GM12878 (cell line): ENCODE data around the gene WDR93. TPM values are rescaled to one million over a fixed set of nuclear protein-coding genes. Genes with fewer than 3 reads are reported as not detected.

ENCODE experiments used
- ATAC-seq: fragments of 200-7000 bp; cut with Tn5 transposase; 3 replicates; pipeline ENCODE4 v1.9.1; 2020; ENCODE audit warnings: mild to moderate bottlenecking, moderate library complexity
- BruUV-seq: library from RNA; stranded (reverse); fragments of 400-500 nt; replicated peaks from 2 replicates; lab custom pipeline; 2021; lab: Mats Ljungman, UMichigan
- CTCF ChIA-PET: fragments of 300-600 bp; sonication (Branson Sonifier 250); formaldehyde crosslinking; extraction: SDS; loops from one replicate; lab custom pipeline; 2021; ENCODE audit warnings: inconsistent platforms; lab: Yijun Ruan, JAX
- POLR2A ChIA-PET: fragments of 350-600 bp; formaldehyde crosslinking; extraction: SDS; loops from one replicate; lab custom pipeline; 2021; ENCODE audit warnings: inconsistent platforms; lab: Charles Lee
- RAD21 ChIA-PET: fragments of 300-600 bp; sonication (Branson Sonifier 250); formaldehyde crosslinking; loops from one replicate; lab custom pipeline; 2023; ENCODE audit warnings: antibody characterized with exemption; ENCODE audit not compliant: unreplicated experiment; lab: Charles Lee
- SMC1A ChIA-PET: fragments of 300-600 bp; sonication (Branson Sonifier 250); formaldehyde crosslinking; loops from one replicate; lab custom pipeline; 2023; ENCODE audit not compliant: unreplicated experiment, uncharacterized antibody; lab: Charles Lee
- DNase-seq: peaks from one replicate; pipeline ENCODE4 v3.0.0-alpha.2; 2011; ENCODE audit warnings: low read depth, low spot score
- FAIRE-seq: peaks from 3 replicates; lab custom pipeline; 2011; peaks lifted over from hg19 to GRCh38; lab: Jason Lieb, UNC
- H2AFZ ChIP-seq: 2 replicates; pipeline ENCODE4 v1.6.0; 2011; ENCODE audit warnings: low read depth, low read length, control low read depth; ENCODE audit not compliant: control insufficient read depth
- H3K27ac ChIP-seq: 2 replicates; pipeline ENCODE4 v1.5.1; 2011; ENCODE audit warnings: control low read depth; ENCODE audit not compliant: control insufficient read depth, insufficient read depth
- H3K27me3 ChIP-seq, 2 experiments: replicated peaks in 1 of 2; 2 replicates each; pipeline versions ENCODE4 v1.6.0 to v1.6.1; 2011; ENCODE audit warnings: low read length in 1 of 2; ENCODE audit not compliant: control insufficient read depth in 2 of 2, insufficient read depth in 2 of 2
- H3K36me3 ChIP-seq, 2 experiments: 2 replicates each; pipeline ENCODE4 v1.5.1; 2011; ENCODE audit warnings: low read length in 1 of 2; ENCODE audit not compliant: control insufficient read depth in 2 of 2, insufficient read depth in 2 of 2
- H3K4me1 ChIP-seq: 2 replicates; pipeline ENCODE4 v1.6.1; 2011; ENCODE audit warnings: mild to moderate bottlenecking, low read length, moderate library complexity, mixed read lengths; ENCODE audit not compliant: control insufficient read depth, insufficient read depth
- H3K4me2 ChIP-seq: 2 replicates; pipeline ENCODE4 v1.6.0; 2011; ENCODE audit warnings: control low read depth; ENCODE audit not compliant: control insufficient read depth, insufficient read depth
- H3K4me3 ChIP-seq: fragments of 200-600 bp; sonication (generic); 2 replicates; pipeline ENCODE4 v1.5.1; 2016
- H3K79me2 ChIP-seq: 2 replicates; pipeline ENCODE4 v1.6.0; 2011; ENCODE audit warnings: low read length; ENCODE audit not compliant: control insufficient read depth, insufficient read depth
- H3K9ac ChIP-seq: 2 replicates; pipeline ENCODE4 v1.8.0; 2011; ENCODE audit warnings: low read length, control low read depth, mixed read lengths; ENCODE audit not compliant: control insufficient read depth, insufficient read depth
- H3K9me3 ChIP-seq: replicated peaks from 3 replicates; pipeline ENCODE4 v1.5.1; 2011; ENCODE audit warnings: mild to moderate bottlenecking, low read length; ENCODE audit not compliant: control insufficient read depth, insufficient read depth
- H4K20me1 ChIP-seq: 2 replicates; pipeline ENCODE4 v1.6.0; 2011; ENCODE audit not compliant: control insufficient read depth, insufficient read depth
- ATF2 ChIP-seq: IDR thresholded peaks from 2 replicates; pipeline ENCODE4 v1.6.1; 2012; ENCODE audit warnings: low read length, inconsistent platforms
- BMI1 ChIP-seq: fragments of 450-650 bp; IDR thresholded peaks from 2 replicates; pipeline ENCODE4 v1.6.1; 2016; ENCODE audit warnings: mild to moderate bottlenecking, moderate library complexity, borderline replicate concordance
- E2F8 ChIP-seq: fragments of 450-650 bp; IDR thresholded peaks from 2 replicates; pipeline ENCODE4 v1.6.1; 2018; ENCODE audit warnings: mild to moderate bottlenecking, low read depth, moderate library complexity; ENCODE audit not compliant: partially characterized antibody
- ESRRA ChIP-seq: IDR thresholded peaks from 2 replicates; pipeline ENCODE4 v1.6.1; 2012; ENCODE audit warnings: mild to moderate bottlenecking, low read length, improper control_type of control experiment
- MTA3 ChIP-seq: IDR thresholded peaks from 2 replicates; pipeline ENCODE4 v1.6.1; 2012; ENCODE audit warnings: low read length, inconsistent platforms, borderline replicate concordance
- NFYA ChIP-seq: IDR thresholded peaks from 2 replicates; pipeline ENCODE4 v1.6.1; 2011; ENCODE audit warnings: low read depth, mild to moderate bottlenecking, low read length, improper control_type of control experiment, borderline replicate concordance
- NR2C2 ChIP-seq: IDR thresholded peaks from 2 replicates; pipeline ENCODE4 v1.6.1; 2011; ENCODE audit warnings: borderline replicate concordance, low read depth; ENCODE audit not compliant: control insufficient read depth, insufficient read length
- POLR2AphosphoS5 ChIP-seq: IDR thresholded peaks from 2 replicates; pipeline ENCODE4 v1.6.1; 2011; ENCODE audit warnings: mild to moderate bottlenecking, low read length, inconsistent platforms
- RAD21 ChIP-seq: IDR thresholded peaks from 2 replicates; pipeline ENCODE4 v1.6.1; 2011; ENCODE audit warnings: mild to moderate bottlenecking, low read depth, low read length, moderate library complexity; ENCODE audit not compliant: insufficient read depth
- RAD51 ChIP-seq: fragments of 450-650 bp; IDR thresholded peaks from 2 replicates; pipeline ENCODE4 v1.6.1; 2016; ENCODE audit warnings: moderate library complexity, mild to moderate bottlenecking, inconsistent platforms
- RUNX3 ChIP-seq: IDR thresholded peaks from 2 replicates; pipeline ENCODE4 v1.6.1; 2012; ENCODE audit warnings: low read length, inconsistent platforms
- SUZ12 ChIP-seq: fragments of 200-600 bp; sonication (generic); IDR thresholded peaks from one replicate; pipeline ENCODE4 v1.6.1; 2018; ENCODE audit warnings: antibody characterized with exemption, mild to moderate bottlenecking; ENCODE audit not compliant: unreplicated experiment
- TCF7 ChIP-seq: IDR thresholded peaks from 2 replicates; pipeline ENCODE4 v1.6.1; 2014; ENCODE audit warnings: antibody characterized with exemption, borderline replicate concordance
- ZNF274 ChIP-seq: IDR thresholded peaks from one replicate; pipeline ENCODE4 v1.8.0; 2011; ENCODE audit not compliant: insufficient read length, insufficient read depth
- WGBS: methylation state at CpG from one replicate; pipeline ENCODE4 v1.1.6; 2016; ENCODE audit warnings: low lambda C conversion rate; ENCODE audit not compliant: insufficient replicate concordance, insufficient coverage; ENCODE audit errors: missing lambda C conversion rate; 5-methylcytosine and 5-hydroxymethylcytosine counted together
- in situ Hi-C: fragments of 300-500 bp; cut with MboI; formaldehyde crosslinking; loops from 9 replicates; pipeline ENCODE4 v1.14.3; 2018; ENCODE audit warnings: mixed read lengths
- intact Hi-C: fragments of 100-400 bp; cut with micrococcal nuclease; formaldehyde crosslinking; loops from one replicate; pipeline ENCODE4 v1.14.2; 2022; ENCODE audit not compliant: unreplicated experiment
- polyA plus RNA-seq, 11 experiments: library from polyadenylated mRNA; depleted of rRNA in 4 of 11; unstranded in 6 of 11; stranded (reverse) in 5 of 11; fragments of >200 nt; fragmentation: Nextera tagmentation in 4 of 11; fragmentation: Illumina TruSeq in 1 of 11; extraction: Ambion mirVana in 4 of 11; extraction: Trizol in 1 of 11; gene quantifications; 1 replicate in 1 of 11; 2 replicates in 10 of 11; pipeline versions ENCODE4 v1.2.1 to v1.2.3, GENCODE V29; 2011 to 2016; ENCODE audit warnings: inconsistent platforms in 2 of 11, missing spikeins in 2 of 11, low read depth in 1 of 11
- total RNA-seq, 4 experiments: library from RNA; depleted of rRNA in 3 of 4; stranded (reverse); fragments of >200 nt in 3 of 4; fragmentation: Illumina TruSeq in 1 of 4; extraction: Trizol in 1 of 4; gene quantifications; 2 replicates each; pipeline versions ENCODE4 v1.2.1 to v1.2.3, GENCODE V29; 2013 to 2021
- TF ChIP-seq, protein P1 (sequence below): fragments of 450-650 bp; conservative IDR thresholded peaks from 2 replicates; pipeline ENCODE4 v1.6.1; 2017; ENCODE audit warnings: mild to moderate bottlenecking, moderate library complexity

The WDR93 gene
- total and polyA plus RNA-seq, 10 of the 15 experiments (the other 5 are each of a cell fraction or from before 2014, with no cell fraction given): not detected

- TF ChIP-seq E2F8: no peak
- TF ChIP-seq, protein P1, sequence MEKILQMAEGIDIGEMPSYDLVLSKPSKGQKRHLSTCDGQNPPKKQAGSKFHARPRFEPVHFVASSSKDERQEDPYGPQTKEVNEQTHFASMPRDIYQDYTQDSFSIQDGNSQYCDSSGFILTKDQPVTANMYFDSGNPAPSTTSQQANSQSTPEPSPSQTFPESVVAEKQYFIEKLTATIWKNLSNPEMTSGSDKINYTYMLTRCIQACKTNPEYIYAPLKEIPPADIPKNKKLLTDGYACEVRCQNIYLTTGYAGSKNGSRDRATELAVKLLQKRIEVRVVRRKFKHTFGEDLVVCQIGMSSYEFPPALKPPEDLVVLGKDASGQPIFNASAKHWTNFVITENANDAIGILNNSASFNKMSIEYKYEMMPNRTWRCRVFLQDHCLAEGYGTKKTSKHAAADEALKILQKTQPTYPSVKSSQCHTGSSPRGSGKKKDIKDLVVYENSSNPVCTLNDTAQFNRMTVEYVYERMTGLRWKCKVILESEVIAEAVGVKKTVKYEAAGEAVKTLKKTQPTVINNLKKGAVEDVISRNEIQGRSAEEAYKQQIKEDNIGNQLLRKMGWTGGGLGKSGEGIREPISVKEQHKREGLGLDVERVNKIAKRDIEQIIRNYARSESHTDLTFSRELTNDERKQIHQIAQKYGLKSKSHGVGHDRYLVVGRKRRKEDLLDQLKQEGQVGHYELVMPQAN: no peak
- TF ChIP-seq RAD51: no peak
- TF ChIP-seq NFYA: no peak
- TF ChIP-seq, all 136 proteins: peak for 0
Observed at GRCh38 chr15:89649716-89650115, 40.9 kb upstream of the WDR93 start (continued).

- Histone ChIP-seq H3K4me3 (no peak overlapping the region), H3K4me1 (no peaks in the 10 kb centered on the region), H3K27me3 (peaks cover 0 to 8% of the 10 kb centered on the region in 2 experiments; a peak in 3 of 4 replicates), H3K9me3 (no peaks in the 10 kb centered on the region), H3K79me2 (no peaks in the 10 kb centered on the region), H3K9ac (no peak overlapping the region), H3K27ac (no peak overlapping the region), H3K36me3 (no peaks in the 10 kb centered on the region), H2AFZ (no peak overlapping the region), H3K4me2 (no peak overlapping the region), H4K20me1 (no peaks in the 10 kb centered on the region)
- no peak; the same call in 2 of the 3 replicates for ATAC-seq
- RAD21 ChIA-PET: no interaction called here
- SMC1A ChIA-PET: no interaction called here
- CTCF ChIA-PET: no interaction called here
- DNase-seq: no peak
- POLR2A ChIA-PET: no interaction called here
- intact Hi-C loops: no loop called here
- FAIRE-seq: no peak
- in situ Hi-C loops: no loop called here
- no TSS peak for BruUV-seq
- WGBS: 25% methylated on average over 7 of the region's 7 CpGs
- TF ChIP-seq ATF2 (no peak), ZNF274 (no peak), TCF7 (no peak), E2F8 (no peak), POLR2AphosphoS5 (no peak), MTA3 (no peak), SUZ12 (no peak), BMI1 (no peak), ESRRA (no peak), NR2C2 (no peak), RUNX3 (no peak), RAD21 (no peak)
Observed at GRCh38 chr15:89652131-89652530, 38.5 kb upstream of the WDR93 start.
